Measurements from ENCODE around the gene SREK1IP1. TPM values are rescaled to one million over a fixed set of nuclear protein-coding genes. Genes with fewer than 3 reads are reported as not detected.

SREK1IP1 gene
- total RNA-seq, 4 donors from 2014 or later, result 9.8 to 18.4 (median 15.5) TPM

GRCh38 chr5:64807520-64807919 is 39.0 kb upstream of the SREK1IP1 start:
- WGBS, 2 donors (ENCODE audit: low coverage in 1 of 2), result 64 to 72% methylated on average over 5 of the region's 5 CpGs
- H3K27me3 ChIP-seq, result no peaks in the 10 kb centered on the region
- H3K4me3 ChIP-seq, result no peak overlapping the region
- H3K4me1 ChIP-seq, result peaks cover 0 to 5% (median 0%) of the 10 kb centered on the region in 3 donors
- H3K36me3 ChIP-seq, result peaks cover 0 to 32% of the 10 kb centered on the region in 2 donors
- no peak for ATAC-seq
- TF ChIP-seq POLR2A (IDR thresholded peaks at IDR 0.05), result no peak
- no peak for TF ChIP-seq POLR2AphosphoS5 (IDR thresholded peaks at IDR 0.05)
- no peak for TF ChIP-seq EP300 (IDR thresholded peaks at IDR 0.05)
- no peak for TF ChIP-seq CTCF (IDR thresholded peaks at IDR 0.05)
- peak overlapping the region in 2 of 4 donors; percentile 4 to 8 for H3K27ac ChIP-seq
- H3K9me3 ChIP-seq, result no peaks in the 10 kb centered on the region

- WGBS, 2 donors (ENCODE audit: low coverage in 1 of 2), result 58 to 70% methylated on average over 2 of the region's 2 CpGs
- Histone ChIP-seq H3K27me3 (no peaks in the 10 kb centered on the region), H3K9me3 (no peaks in the 10 kb centered on the region), H3K27ac (no peak overlapping the region), H3K4me3 (no peak overlapping the region), H3K4me1 (no peaks in the 10 kb centered on the region), H3K36me3 (peaks cover 0 to 41% of the 10 kb centered on the region in 2 donors)
- TF ChIP-seq POLR2AphosphoS5 (IDR thresholded peaks at IDR 0.05) (no peak), POLR2A (IDR thresholded peaks at IDR 0.05) (no peak)
- no peak for ATAC-seq
Observed at GRCh38 chr5:64806537-64806936, 38.0 kb upstream of the SREK1IP1 start.

GRCh38 chr5:64800926-64801325 is 32.4 kb upstream of the SREK1IP1 start:
- no peak for ATAC-seq
- Histone ChIP-seq H3K4me3 (no peak overlapping the region), H3K9me3 (no peaks in the 10 kb centered on the region), H3K4me1 (no peaks in the 10 kb centered on the region), H3K27me3 (no peaks in the 10 kb centered on the region), H3K36me3 (peaks cover 0 to 45% of the 10 kb centered on the region in 2 donors), H3K27ac (no peak overlapping the region)
- TF ChIP-seq POLR2A (IDR thresholded peaks at IDR 0.05), result no peak
- no peak for TF ChIP-seq POLR2AphosphoS5 (IDR thresholded peaks at IDR 0.05)
- TF ChIP-seq CTCF (IDR thresholded peaks at IDR 0.05), result no peak
- 77 to 81% methylated on average over 2 of the region's 2 CpGs for WGBS, 2 donors (ENCODE audit: low coverage in 1 of 2)

- H3K4me1 ChIP-seq, result no peaks in the 10 kb centered on the region
- peaks cover 0 to 10% of the 10 kb centered on the region in 2 donors for H3K36me3 ChIP-seq
- no peak overlapping the region for H3K4me3 ChIP-seq
- no peak for ATAC-seq
- H3K27ac ChIP-seq, result no peak overlapping the region
- TF ChIP-seq CTCF (IDR thresholded peaks at IDR 0.05), result no peak
- TF ChIP-seq POLR2AphosphoS5 (IDR thresholded peaks at IDR 0.05), result no peak
- no peak for TF ChIP-seq POLR2A (IDR thresholded peaks at IDR 0.05)
- no peak for TF ChIP-seq EP300 (IDR thresholded peaks at IDR 0.05)
- no peaks in the 10 kb centered on the region for H3K27me3 ChIP-seq
- no peaks in the 10 kb centered on the region for H3K9me3 ChIP-seq
Observed at GRCh38 chr5:64796301-64796700, 27.8 kb upstream of the SREK1IP1 start.

- peaks cover 0 to 11% of the 10 kb centered on the region in 2 donors for H3K36me3 ChIP-seq
- no peak overlapping the region for H3K4me3 ChIP-seq
- WGBS, 2 donors (ENCODE audit: low coverage in 1 of 2), result 87 to 88% methylated on average over 3 of the region's 3 CpGs
- no peaks in the 10 kb centered on the region for H3K27me3 ChIP-seq
- H3K27ac ChIP-seq, result no peak overlapping the region
- ATAC-seq, result no peak
- H3K9me3 ChIP-seq, result no peaks in the 10 kb centered on the region
- H3K4me1 ChIP-seq, result no peaks in the 10 kb centered on the region
- TF ChIP-seq POLR2A (IDR thresholded peaks at IDR 0.05), result no peak
- no peak for TF ChIP-seq EP300 (IDR thresholded peaks at IDR 0.05)
- TF ChIP-seq POLR2AphosphoS5 (IDR thresholded peaks at IDR 0.05), result no peak
- no peak for TF ChIP-seq CTCF (IDR thresholded peaks at IDR 0.05)
Observed at GRCh38 chr5:64794053-64794770, 25.7 kb upstream of the SREK1IP1 start.

Data from gastroesophageal sphincter (tissue), 4 donors.